ENCODE results near the gene ANKRD44. TPM values are rescaled to one million over a fixed set of nuclear protein-coding genes. Genes with fewer than 3 reads are reported as not detected.

The ANKRD44 gene
- total RNA-seq, 1 experiment from 2014 or later: 7.8 TPM

GRCh38 chr2:197171582-197171981 is 139.0 kb downstream of the ANKRD44 start:
- in situ Hi-C loops (cut with HindIII; ENCODE audit: low pct_unique_long_range_greater_than_20kb, low sequenced_read_pairs): no loop called here
- Histone ChIP-seq H3K4me1 (ENCODE audit: control insufficient read depth, insufficient read depth, low read length) (0 out of 2 replicates have a peak, but pooled peaks cover 3% of the 10 kb centered on the region), H3K36me3 (ENCODE audit: control insufficient read depth, insufficient read depth, low read length) (no peaks in the 10 kb centered on the region), H3K9me3 (ENCODE audit: control insufficient read depth, insufficient read depth, low read depth, low read length) (no peaks in the 10 kb centered on the region), H3K4me3 (ENCODE audit: low read depth in 2 of 2, low read length in 2 of 2) (no peak overlapping the region), H3K27me3 (ENCODE audit: control insufficient read depth, insufficient read depth, low read length) (no peaks in the 10 kb centered on the region), H3K27ac (ENCODE audit: low read length) (no peak overlapping the region)
- ATAC-seq (no peak), DNase-seq (ENCODE audit: low read depth, low spot score) (no peak)
- ChIA-PET CTCF (no interaction called here), POLR2A (no interaction called here)
- BruUV-seq (replicated peaks): no TSS peak
- TF ChIP-seq POLR2AphosphoS5 (IDR thresholded peaks at IDR 0.05; ENCODE audit: low read depth, low read length) (no peak), REST (IDR thresholded peaks at IDR 0.05; ENCODE audit: insufficient read depth in 1 of 2, low read depth in 2 of 2, low read length in 1 of 2) (no peak), CTCF (IDR thresholded peaks at IDR 0.05) (no peak), SIN3A (IDR thresholded peaks at IDR 0.05; ENCODE audit: borderline replicate concordance, insufficient read depth, low read depth, low read length) (no peak), TCF7L2 (IDR thresholded peaks at IDR 0.05; ENCODE audit: low read depth, low read length) (no peak)
- intact Hi-C loops (cut with micrococcal nuclease; ENCODE audit: unreplicated experiment): no loop called here

GRCh38 chr2:197170208-197170607 is 140.4 kb downstream of the ANKRD44 start:
- no peak for TF ChIP-seq POLR2AphosphoS5 (IDR thresholded peaks at IDR 0.05; ENCODE audit: low read depth, low read length)
- no peak for TF ChIP-seq TCF7L2 (IDR thresholded peaks at IDR 0.05; ENCODE audit: low read depth, low read length)
- no peak for TF ChIP-seq REST (IDR thresholded peaks at IDR 0.05; ENCODE audit: insufficient read depth in 1 of 2, low read depth in 2 of 2, low read length in 1 of 2)
- TF ChIP-seq CTCF (IDR thresholded peaks at IDR 0.05): no peak
- no peak for TF ChIP-seq SIN3A (IDR thresholded peaks at IDR 0.05; ENCODE audit: borderline replicate concordance, insufficient read depth, low read depth, low read length)
- intact Hi-C loops (cut with micrococcal nuclease; ENCODE audit: unreplicated experiment) (no loop called here), in situ Hi-C loops (cut with HindIII; ENCODE audit: low pct_unique_long_range_greater_than_20kb, low sequenced_read_pairs) (no loop called here)
- Histone ChIP-seq H3K36me3 (ENCODE audit: control insufficient read depth, insufficient read depth, low read length) (no peaks in the 10 kb centered on the region), H3K9me3 (ENCODE audit: control insufficient read depth, insufficient read depth, low read depth, low read length) (no peaks in the 10 kb centered on the region), H3K27me3 (ENCODE audit: control insufficient read depth, insufficient read depth, low read length) (no peaks in the 10 kb centered on the region), H3K4me3 (ENCODE audit: low read depth in 2 of 2, low read length in 2 of 2) (no peak overlapping the region), H3K27ac (ENCODE audit: low read length) (no peak overlapping the region), H3K4me1 (ENCODE audit: control insufficient read depth, insufficient read depth, low read length) (0 out of 2 replicates have a peak, but pooled peaks cover 3% of the 10 kb centered on the region)
- ATAC-seq: no peak
- no peak for DNase-seq (ENCODE audit: low read depth, low spot score)
- no TSS peak for BruUV-seq (replicated peaks)
- POLR2A ChIA-PET: no interaction called here
- CTCF ChIA-PET: no interaction called here
